Smooth muscle cell of the brain vasculature (primary cell): ENCODE measurements around the gene DLX5.

Experiments
- DNase-seq: peaks from one replicate; pipeline ENCODE4 v3.0.0-alpha.2; 2012; ENCODE audit warnings: low read depth, low spot score

The DLX5 gene

DNA sequence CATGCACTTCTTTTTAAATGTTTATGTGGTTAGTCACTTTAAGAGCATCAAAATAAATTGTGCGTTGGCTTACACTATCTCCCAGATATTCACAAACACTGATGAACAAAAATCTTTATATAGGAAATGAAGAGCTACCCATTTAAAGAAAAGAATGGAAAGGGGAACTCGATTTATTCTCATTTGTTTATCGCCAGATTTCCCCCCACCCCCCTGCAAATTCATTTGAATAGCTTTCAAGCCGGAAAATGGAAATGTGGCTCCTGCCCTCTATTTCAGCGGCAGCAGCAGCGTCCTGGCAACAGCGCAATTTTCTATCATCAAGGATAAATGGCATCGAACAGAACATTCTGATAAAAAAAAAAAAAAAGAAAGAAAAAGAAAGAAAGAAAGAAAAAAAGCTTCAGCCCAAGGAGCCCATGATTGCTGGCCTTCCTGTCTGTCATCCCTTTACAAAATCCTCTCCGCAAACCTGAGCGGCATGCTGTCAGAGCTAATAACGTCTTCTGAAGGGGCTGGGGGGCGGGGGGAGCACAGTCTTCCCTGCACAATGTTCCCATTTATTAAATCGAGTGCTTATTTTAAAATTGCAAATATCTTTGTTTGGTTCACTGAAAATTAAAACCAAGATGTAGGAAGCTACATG lies 33.0 kb downstream of the DLX5 start:
- no peak for DNase-seq

DNA sequence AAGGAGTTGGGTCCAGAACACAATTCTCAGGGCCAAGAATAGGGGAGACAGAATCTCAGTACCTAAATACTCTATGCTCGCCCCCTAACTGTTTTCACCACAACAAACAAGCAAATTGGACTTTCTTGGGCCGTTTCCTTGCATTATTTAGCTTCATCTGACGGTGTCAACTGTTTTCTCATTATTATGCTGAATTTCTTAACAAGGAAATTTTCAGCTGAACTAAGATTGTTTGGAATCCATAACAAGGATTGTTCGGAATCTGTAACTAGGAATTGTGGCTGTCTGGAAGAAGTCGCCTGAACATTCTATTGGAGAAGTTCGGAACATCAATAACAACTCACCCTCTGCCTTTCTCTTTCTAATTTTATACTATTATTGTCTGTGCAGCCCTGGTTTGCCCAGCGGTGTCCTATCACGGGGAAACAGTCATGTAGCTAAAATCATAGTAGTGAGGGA lies 34.7 kb downstream of the DLX5 start:
- DNase-seq, result no peak

DNA sequence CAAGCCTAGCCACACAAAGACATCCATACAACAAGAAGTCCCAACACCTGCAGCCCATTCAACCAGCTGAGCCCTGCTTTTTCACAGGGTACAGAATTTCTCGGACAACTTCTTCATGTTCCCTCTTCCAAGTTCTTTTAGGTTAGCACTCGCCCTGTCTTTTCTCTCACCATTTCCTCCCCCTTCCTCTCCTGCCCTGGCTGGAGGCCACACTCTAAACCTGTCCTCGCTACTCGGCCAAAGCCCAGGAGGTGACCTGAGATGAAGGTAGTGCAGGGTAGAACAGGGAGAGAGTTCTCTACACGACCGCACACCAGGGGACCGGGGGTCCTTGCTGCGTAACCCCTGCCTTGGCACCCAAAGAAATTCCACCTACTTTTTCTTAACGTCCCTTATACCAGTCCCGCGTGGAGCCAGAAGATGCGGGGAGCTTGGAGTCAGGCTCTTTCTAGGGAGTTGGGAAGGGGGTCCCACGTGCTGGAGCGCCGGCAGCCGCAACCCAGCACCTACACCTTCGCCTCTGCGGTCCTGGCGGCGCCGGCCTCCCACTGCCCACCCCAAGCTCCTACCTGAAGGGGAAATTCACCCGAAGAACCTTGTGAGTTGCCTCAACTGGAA lies 35.3 kb downstream of the DLX5 start:
- no peak for DNase-seq

DNA sequence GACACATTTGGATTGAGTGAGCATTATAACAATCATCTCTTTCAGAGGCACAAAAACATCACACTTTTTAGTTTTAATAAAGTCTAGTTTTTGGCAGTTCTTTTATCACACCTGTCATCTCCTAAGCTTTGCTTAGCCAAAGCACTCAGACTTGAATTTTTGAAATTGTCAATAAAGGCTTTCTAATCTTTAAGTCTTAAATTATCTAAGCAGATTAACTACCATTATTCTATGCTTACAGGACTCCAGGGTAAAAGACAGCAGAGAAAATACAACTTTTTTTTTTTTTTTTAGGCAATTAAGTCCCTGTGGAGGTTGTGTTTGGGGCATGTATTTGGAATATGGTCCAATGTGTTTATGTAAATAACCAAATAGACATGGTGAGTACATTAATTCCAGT lies 36.9 kb downstream of the DLX5 start:
- no peak for DNase-seq

DNA sequence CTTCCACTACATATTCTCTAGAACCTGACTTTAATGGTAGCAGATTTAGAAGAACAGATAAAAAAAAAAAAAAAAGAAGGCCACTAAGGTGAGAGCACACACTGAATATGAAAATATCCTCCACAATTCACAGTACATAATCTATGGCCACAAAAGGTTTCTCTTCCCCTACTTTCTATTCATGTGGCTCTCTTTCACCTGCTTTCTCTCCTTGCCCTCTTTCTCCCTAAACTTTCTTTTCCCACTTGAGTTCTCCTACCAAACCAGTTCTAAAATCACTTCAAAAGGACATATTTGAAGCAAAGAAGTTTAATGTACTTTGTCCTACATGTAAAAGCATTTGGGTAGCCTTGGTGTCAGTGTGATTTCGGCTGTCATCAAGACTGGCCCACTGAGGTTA lies 37.7 kb downstream of the DLX5 start:
- DNase-seq, result no peak

DNA sequence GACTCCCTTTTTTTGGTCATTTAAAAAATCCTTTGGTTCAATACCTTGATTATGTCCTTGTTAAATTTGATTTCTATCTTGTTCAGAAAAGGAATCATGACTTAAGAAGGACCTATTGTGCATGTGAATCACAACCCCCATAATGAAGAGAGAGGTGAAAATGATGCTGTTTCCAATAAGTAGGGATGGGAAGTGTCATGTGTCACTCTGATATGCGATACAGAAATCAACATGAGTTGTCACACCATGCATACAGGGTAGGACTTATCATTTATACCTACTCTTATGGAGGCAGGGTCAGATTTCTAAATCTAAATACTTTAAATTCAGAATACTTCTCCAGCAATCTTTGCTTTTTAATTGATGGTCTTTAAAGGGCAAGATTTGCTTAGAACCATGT lies 38.6 kb downstream of the DLX5 start:
- no peak for DNase-seq

DNA sequence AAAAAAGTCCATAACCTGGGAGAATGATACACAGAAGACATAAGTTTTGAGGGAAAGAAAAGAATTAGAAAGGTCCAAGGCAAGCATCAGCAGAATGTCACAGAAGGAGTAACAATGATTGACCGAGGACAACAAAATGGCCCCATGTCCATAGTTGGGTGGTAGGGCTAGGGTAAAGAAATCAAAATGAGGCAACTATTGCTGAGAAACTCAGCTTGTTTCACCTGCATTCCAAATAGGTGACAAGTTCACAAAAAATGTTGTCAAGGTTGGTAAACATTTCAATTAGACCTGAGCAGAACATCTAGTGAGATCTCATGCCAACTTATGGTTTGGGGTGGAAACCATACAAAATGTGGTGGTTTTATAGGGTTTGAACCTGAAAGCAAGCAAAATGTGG lies 42.0 kb downstream of the DLX5 start:
- DNase-seq, result no peak

GRCh38 chr7:96979551-96980276 lies 44.9 kb downstream of the DLX5 start:
- DNase-seq, result no peak

DNA sequence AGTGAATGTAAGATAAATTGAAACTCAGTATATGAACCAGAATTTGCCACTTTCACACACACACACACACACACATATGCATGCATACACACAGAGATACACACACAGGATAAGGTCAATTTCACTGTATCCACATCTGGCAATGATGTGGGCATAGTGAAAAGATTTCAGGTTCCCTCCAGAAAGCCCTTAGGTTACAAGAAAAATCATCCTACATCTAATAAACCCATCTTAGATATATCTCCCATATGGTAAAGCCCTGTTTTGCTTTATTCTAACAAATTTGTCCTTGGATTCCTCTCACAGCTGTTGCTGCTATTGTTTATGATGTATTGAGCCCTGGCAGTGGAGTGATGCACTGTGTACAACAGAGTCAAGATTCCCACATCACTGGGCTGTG lies 47.2 kb downstream of the DLX5 start:
- no peak for DNase-seq

- no peak for DNase-seq
Measured at GRCh38 chr7:96976106-96976505, 48.5 kb downstream of the DLX5 start.

DNA sequence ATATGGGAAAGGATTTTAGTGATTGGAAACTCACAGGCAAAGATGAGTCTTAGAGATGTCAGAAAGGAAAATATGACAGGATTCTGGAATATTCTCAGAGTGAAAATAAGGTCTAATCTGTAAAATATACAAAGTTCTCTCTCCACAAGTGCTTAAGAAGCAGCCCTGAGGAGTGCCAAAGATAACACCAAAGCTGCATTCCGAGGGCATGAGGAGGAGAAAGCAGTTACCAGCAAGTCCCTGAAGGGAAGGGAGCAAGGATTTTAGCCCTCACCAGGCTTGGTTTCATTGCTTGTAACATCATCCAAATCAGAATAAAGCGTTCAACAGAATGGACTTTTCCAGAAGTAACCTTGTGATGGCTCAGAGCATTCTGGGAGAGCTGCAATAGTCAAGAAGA lies 50.6 kb downstream of the DLX5 start:
- no peak for DNase-seq

DNA sequence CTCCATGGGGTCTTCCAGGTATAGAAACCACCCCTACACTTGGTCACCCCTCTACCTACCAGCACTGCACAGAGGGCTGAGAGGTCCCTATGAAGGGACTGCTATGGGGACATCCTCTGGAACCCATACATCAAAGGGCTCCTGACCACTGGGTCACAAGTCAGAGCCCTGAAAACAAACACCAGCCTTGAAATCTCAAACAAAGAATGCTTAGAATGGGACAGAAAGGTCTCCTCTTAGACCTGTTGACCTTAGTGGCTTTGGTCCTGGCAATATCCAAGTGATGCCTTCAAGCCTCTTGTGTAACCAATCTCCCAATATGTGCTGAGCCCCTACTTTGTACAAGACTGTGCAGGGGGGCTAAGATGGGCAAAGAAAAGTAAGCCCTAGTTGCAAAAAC lies 53.9 kb downstream of the DLX5 start:
- no peak for DNase-seq
